Measurements from ENCODE around the gene MFSD1. TPM values are rescaled to one million over a fixed set of nuclear protein-coding genes. Genes with fewer than 3 reads are reported as not detected.

Gene MFSD1
- total RNA-seq, 1 donor from 2014 or later: 16.0 TPM

- DNase-seq (ENCODE audit: low spot score): no peak
- peaks cover 2% of the 10 kb centered on the region for H3K27me3 Mint-ChIP-seq (ENCODE audit: insufficient read depth, low read depth)
- TF ChIP-seq CTCF (IDR thresholded peaks at IDR 0.05): no peak
- no peak for TF ChIP-seq EZH2phosphoT487 (IDR thresholded peaks at IDR 0.05)
- no peak for TF ChIP-seq EZH2 (IDR thresholded peaks at IDR 0.05)
- H4K20me1 ChIP-seq (ENCODE audit: low read depth): no peaks in the 10 kb centered on the region
- H3K4me1 Mint-ChIP-seq: no peaks in the 10 kb centered on the region
- no peaks in the 10 kb centered on the region for H3K9me3 ChIP-seq (ENCODE audit: low read depth)
- no peaks in the 10 kb centered on the region for H3K36me3 ChIP-seq
- H3K9ac ChIP-seq: no peak overlapping the region
- H3K4me3 ChIP-seq: no peak overlapping the region
- H3F3A ChIP-seq (ENCODE audit: low read depth): no peaks in the 10 kb centered on the region
- no peak overlapping the region for H3K27ac ChIP-seq
- H3K4me2 ChIP-seq: no peak overlapping the region
- no peaks in the 10 kb centered on the region for H3K36me3 Mint-ChIP-seq
- no peak overlapping the region for H3K27ac Mint-ChIP-seq
- no peaks in the 10 kb centered on the region for H3K27me3 ChIP-seq
- no peak overlapping the region for H2AFZ ChIP-seq (replicated peaks)
- no peaks in the 10 kb centered on the region for H3K79me2 ChIP-seq (ENCODE audit: low read depth)
- H3K4me3 Mint-ChIP-seq: no peak overlapping the region
- H3K4me1 ChIP-seq: no peaks in the 10 kb centered on the region
- no peaks in the 10 kb centered on the region for H3K9me3 Mint-ChIP-seq
Measured at GRCh38 chr3:158776531-158776930, 25.3 kb upstream of the MFSD1 start.

- H3K9ac ChIP-seq: no peak overlapping the region
- no peak overlapping the region for H3K4me2 ChIP-seq
- TF ChIP-seq EZH2phosphoT487 (IDR thresholded peaks at IDR 0.05) (no peak), CTCF (IDR thresholded peaks at IDR 0.05) (no peak), EZH2 (IDR thresholded peaks at IDR 0.05) (no peak)
- Mint-ChIP-seq H3K27me3 (ENCODE audit: insufficient read depth, low read depth) (peaks cover 2% of the 10 kb centered on the region), H3K4me1 (no peaks in the 10 kb centered on the region), H3K9me3 (no peaks in the 10 kb centered on the region), H3K36me3 (no peaks in the 10 kb centered on the region), H3K4me3 (no peak overlapping the region), H3K27ac (no peak overlapping the region)
- H3K4me3 ChIP-seq: no peak overlapping the region
- H3K9me3 ChIP-seq (ENCODE audit: low read depth): no peaks in the 10 kb centered on the region
- no peaks in the 10 kb centered on the region for H3K79me2 ChIP-seq (ENCODE audit: low read depth)
- no peak overlapping the region for H2AFZ ChIP-seq (replicated peaks)
- H3K36me3 ChIP-seq: no peaks in the 10 kb centered on the region
- H3K4me1 ChIP-seq: no peaks in the 10 kb centered on the region
- H3K27me3 ChIP-seq: no peaks in the 10 kb centered on the region
- H3K27ac ChIP-seq: no peak overlapping the region
- no peak for DNase-seq (ENCODE audit: low spot score)
- H4K20me1 ChIP-seq (ENCODE audit: low read depth): no peaks in the 10 kb centered on the region
- no peaks in the 10 kb centered on the region for H3F3A ChIP-seq (ENCODE audit: low read depth)
Measured at GRCh38 chr3:158777161-158777873, 24.5 kb upstream of the MFSD1 start.

GRCh38 chr3:158780766-158781165 lies 21.1 kb upstream of the MFSD1 start:
- H3K9me3 ChIP-seq (ENCODE audit: low read depth): no peaks in the 10 kb centered on the region
- no peaks in the 10 kb centered on the region for H3K36me3 Mint-ChIP-seq
- H2AFZ ChIP-seq (replicated peaks): no peak overlapping the region
- H3K4me1 Mint-ChIP-seq: no peaks in the 10 kb centered on the region
- H3K9me3 Mint-ChIP-seq: no peaks in the 10 kb centered on the region
- H3K4me3 Mint-ChIP-seq: no peak overlapping the region
- no peak overlapping the region for H3K27ac Mint-ChIP-seq
- no peak overlapping the region for H3K27ac ChIP-seq
- H4K20me1 ChIP-seq (ENCODE audit: low read depth): no peaks in the 10 kb centered on the region
- no peaks in the 10 kb centered on the region for H3K27me3 Mint-ChIP-seq (ENCODE audit: insufficient read depth, low read depth)
- H3K4me1 ChIP-seq: no peaks in the 10 kb centered on the region
- no peaks in the 10 kb centered on the region for H3K36me3 ChIP-seq
- H3F3A ChIP-seq (ENCODE audit: low read depth): no peaks in the 10 kb centered on the region
- H3K9ac ChIP-seq: no peak overlapping the region
- no peak overlapping the region for H3K4me2 ChIP-seq
- H3K79me2 ChIP-seq (ENCODE audit: low read depth): no peaks in the 10 kb centered on the region
- no peak for TF ChIP-seq CTCF (IDR thresholded peaks at IDR 0.05)
- TF ChIP-seq EZH2phosphoT487 (IDR thresholded peaks at IDR 0.05): no peak
- TF ChIP-seq EZH2 (IDR thresholded peaks at IDR 0.05): no peak
- DNase-seq (ENCODE audit: low spot score): no peak
- H3K27me3 ChIP-seq: no peaks in the 10 kb centered on the region
- no peak overlapping the region for H3K4me3 ChIP-seq
